ENCODE results near the gene CWC22.

DNA sequence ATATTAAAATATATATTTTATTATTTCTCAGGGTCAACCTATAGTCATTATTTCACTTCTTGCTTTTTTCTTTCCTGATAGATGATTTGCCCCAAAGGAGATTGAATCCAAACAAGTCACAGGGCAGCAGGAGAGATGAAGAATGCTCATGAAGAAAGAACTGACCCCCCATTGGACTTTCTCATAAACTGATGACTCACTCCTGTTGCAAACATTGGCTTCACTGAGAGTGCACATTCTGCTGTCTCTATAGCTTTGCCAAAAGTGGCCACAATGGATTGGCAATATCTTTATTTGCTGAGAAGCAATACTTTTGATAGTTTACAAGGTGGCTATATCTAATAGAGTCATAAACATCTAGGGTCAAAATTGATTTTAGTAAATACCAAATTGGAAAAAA lies 89.8 kb downstream of the CWC22 start:
- TF ChIP-seq CTCF (IDR thresholded peaks at IDR 0.05; ENCODE audit: insufficient read depth, low read length) (no peak), SPI1 (IDR thresholded peaks at IDR 0.05; ENCODE audit: borderline replicate concordance, low read depth) (no peak), REST (IDR thresholded peaks at IDR 0.05; ENCODE audit: insufficient replicate concordance, low read depth) (no peak)
